ENCODE measurements around the gene DIP2A. TPM values are rescaled to one million over a fixed set of nuclear protein-coding genes. Genes with fewer than 3 reads are reported as not detected.
A peak's percentile ranks its signal among the peaks of the same experiment; 100 is the strongest.

DIP2A gene
- total RNA-seq, 1 donor from 2014 or later: 36.1 TPM

DNA sequence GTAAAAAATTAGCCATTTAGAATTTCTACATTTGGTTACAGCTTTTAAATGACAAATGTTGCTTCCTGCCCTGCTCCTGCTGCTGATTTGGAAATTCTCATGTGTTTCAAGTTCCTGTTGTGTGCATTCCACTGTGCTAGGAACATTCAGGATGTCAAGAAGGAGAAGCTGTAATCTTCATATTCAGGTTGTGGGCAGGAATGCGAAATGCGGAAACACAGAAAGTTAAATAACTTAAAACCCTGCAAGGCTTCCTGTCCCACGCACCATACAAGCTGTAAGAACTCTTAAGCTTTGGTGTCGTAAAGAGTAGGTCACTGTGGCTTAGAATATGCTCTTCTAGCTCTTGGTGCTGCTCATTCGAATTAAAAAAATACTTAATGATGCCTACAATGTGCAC is 93.6 kb downstream of the DIP2A start:
- Mint-ChIP-seq H3K9me3 (no peaks in the 10 kb centered on the region), H3K27me3 (ENCODE audit: low read depth) (no peaks in the 10 kb centered on the region), H3K4me3 (ENCODE audit: low read depth) (no peak overlapping the region), H3K4me1 (ENCODE audit: low read depth) (peaks cover 21% of the 10 kb centered on the region), H3K27ac (no peak overlapping the region), H3K36me3 (ENCODE audit: low read depth) (peaks cover 51% of the 10 kb centered on the region)
- intact Hi-C loops (cut with micrococcal nuclease): no loop called here
- no peak for DNase-seq (ENCODE audit: low spot score)

- H3K9me3 Mint-ChIP-seq: no peaks in the 10 kb centered on the region
- no peak overlapping the region for H3K4me3 Mint-ChIP-seq (ENCODE audit: low read depth)
- no peak for DNase-seq (ENCODE audit: low spot score)
- intact Hi-C loops (cut with micrococcal nuclease): no loop called here
- no peaks in the 10 kb centered on the region for H3K27me3 Mint-ChIP-seq (ENCODE audit: low read depth)
- peaks cover 21% of the 10 kb centered on the region for H3K4me1 Mint-ChIP-seq (ENCODE audit: low read depth)
- H3K27ac Mint-ChIP-seq: no peak overlapping the region
- H3K36me3 Mint-ChIP-seq (ENCODE audit: low read depth): peaks cover 50% of the 10 kb centered on the region
Measured at GRCh38 chr21:46552865-46553379, 94.2 kb downstream of the DIP2A start.

DNA sequence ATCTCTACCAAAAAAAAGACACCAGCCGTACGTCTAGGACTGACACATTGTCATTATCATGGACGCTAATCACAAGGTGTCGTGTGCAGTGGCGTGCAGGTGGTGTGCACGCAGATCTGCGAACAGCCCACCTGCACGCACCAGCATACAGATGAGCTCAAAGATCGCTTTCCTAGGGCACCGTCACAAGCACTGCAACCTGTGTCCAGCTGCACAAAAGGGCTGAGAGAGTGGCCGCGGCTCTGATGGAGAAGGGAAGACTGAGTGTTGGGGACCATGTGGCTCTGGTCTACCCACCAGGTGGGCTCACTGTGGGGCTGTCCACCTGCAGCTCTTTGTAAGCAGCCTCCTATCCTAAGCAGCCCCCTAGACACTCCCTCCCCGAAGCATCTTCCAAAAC is 95.3 kb downstream of the DIP2A start:
- H3K4me3 Mint-ChIP-seq (ENCODE audit: low read depth): no peak overlapping the region
- peaks cover 23% of the 10 kb centered on the region for H3K4me1 Mint-ChIP-seq (ENCODE audit: low read depth)
- peaks cover 44% of the 10 kb centered on the region for H3K36me3 Mint-ChIP-seq (ENCODE audit: low read depth)
- H3K27ac Mint-ChIP-seq: no peak overlapping the region
- no peak for DNase-seq (ENCODE audit: low spot score)
- intact Hi-C loops (cut with micrococcal nuclease): no loop called here
- H3K27me3 Mint-ChIP-seq (ENCODE audit: low read depth): no peaks in the 10 kb centered on the region
- H3K9me3 Mint-ChIP-seq: no peaks in the 10 kb centered on the region

DNA sequence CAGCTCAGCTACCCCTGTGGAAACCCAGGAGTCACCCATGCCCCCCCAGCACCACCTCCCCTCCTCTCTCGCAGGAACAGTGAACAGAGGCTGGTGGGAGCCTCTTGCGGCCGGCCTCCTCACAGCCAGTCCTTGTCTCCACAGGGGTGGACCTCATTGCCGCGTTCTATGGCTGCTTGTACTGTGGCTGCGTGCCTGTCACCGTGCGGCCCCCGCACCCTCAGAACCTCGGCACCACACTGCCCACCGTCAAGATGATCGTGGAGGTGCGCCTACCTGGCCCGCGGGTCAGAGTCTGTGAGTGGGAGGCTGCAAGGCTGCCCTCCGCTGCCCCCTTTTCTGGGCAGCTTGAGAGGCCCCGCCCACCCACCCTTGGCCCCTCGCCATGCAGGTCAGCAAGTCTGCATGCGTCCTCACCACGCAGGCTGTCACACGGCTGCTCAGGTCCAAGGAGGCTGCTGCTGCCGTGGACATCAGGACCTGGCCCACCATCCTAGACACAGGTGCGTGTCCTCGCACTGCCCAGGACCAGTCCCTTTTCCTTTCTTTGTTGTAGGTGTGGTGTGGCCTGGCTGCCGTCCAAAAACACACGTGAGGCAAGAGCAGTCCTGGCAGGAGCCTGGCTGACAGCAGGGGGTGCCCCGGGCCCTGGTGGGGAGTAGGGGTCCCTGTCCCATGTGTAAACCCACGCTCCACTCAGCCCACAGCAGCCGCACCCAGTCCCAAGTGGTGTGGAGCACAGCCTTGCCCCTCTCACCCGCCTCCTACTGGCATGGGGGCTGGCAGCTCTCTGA is 95.9 kb downstream of the DIP2A start:
- no peaks in the 10 kb centered on the region for H3K27me3 Mint-ChIP-seq (ENCODE audit: low read depth)
- intact Hi-C loops (cut with micrococcal nuclease): no loop called here
- H3K36me3 Mint-ChIP-seq (ENCODE audit: low read depth): peaks cover 47% of the 10 kb centered on the region
- DNase-seq (ENCODE audit: low spot score): no peak
- H3K27ac Mint-ChIP-seq: no peak overlapping the region
- no peaks in the 10 kb centered on the region for H3K9me3 Mint-ChIP-seq
- no peak overlapping the region for H3K4me3 Mint-ChIP-seq (ENCODE audit: low read depth)
- H3K4me1 Mint-ChIP-seq (ENCODE audit: low read depth): peaks cover 29% of the 10 kb centered on the region

DNA sequence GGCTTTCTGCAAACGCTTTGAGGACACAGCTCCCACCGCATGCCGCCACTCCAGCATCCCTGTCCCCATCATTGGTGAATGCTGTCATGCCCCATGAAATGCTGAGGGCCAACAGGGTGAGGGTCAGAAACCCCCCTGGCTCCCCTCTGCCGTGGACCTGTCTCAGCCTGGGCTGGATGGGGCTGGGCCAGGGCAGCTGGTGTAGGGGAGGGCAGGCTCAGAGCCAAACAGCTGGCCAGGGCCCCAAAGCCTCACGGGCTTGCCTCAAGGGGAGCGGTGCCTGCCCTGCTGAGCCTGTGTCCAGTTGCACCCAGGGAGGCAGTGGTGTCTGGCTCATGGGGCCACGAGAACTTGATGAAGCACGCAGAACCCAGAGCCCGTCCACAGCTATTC is 96.5 kb downstream of the DIP2A start:
- H3K27me3 Mint-ChIP-seq (ENCODE audit: low read depth): no peaks in the 10 kb centered on the region
- no peak for DNase-seq (ENCODE audit: low spot score)
- H3K36me3 Mint-ChIP-seq (ENCODE audit: low read depth): peaks cover 50% of the 10 kb centered on the region
- peaks cover 33% of the 10 kb centered on the region for H3K4me1 Mint-ChIP-seq (ENCODE audit: low read depth)
- no peaks in the 10 kb centered on the region for H3K9me3 Mint-ChIP-seq
- no peak overlapping the region for H3K27ac Mint-ChIP-seq
- H3K4me3 Mint-ChIP-seq (ENCODE audit: low read depth): no peak overlapping the region
- intact Hi-C loops (cut with micrococcal nuclease): no loop called here

DNA sequence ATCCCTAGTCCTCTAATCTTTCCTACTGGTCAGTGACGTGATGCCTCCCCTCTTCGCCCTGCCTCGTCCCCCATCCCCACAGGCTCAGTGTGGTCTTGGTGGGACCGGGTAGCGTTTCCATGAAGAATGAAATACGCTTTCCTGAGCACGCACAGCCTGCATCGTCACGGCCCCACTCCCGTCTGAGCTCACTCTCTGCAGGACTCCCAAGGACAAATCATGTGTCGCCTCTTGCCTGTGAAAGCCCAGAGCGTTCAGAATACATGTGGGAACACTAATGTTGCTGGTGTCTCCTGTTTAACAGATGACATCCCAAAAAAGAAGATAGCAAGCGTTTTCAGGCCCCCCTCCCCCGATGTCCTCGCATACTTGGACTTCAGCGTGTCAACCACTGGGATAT is 97.0 kb downstream of the DIP2A start:
- intact Hi-C loops (cut with micrococcal nuclease): no loop called here
- H3K27me3 Mint-ChIP-seq (ENCODE audit: low read depth): no peaks in the 10 kb centered on the region
- no peak overlapping the region for H3K4me3 Mint-ChIP-seq (ENCODE audit: low read depth)
- H3K4me1 Mint-ChIP-seq (ENCODE audit: low read depth): peaks cover 33% of the 10 kb centered on the region
- peaks cover 48% of the 10 kb centered on the region for H3K36me3 Mint-ChIP-seq (ENCODE audit: low read depth)
- H3K27ac Mint-ChIP-seq: no peak overlapping the region
- H3K9me3 Mint-ChIP-seq: no peaks in the 10 kb centered on the region
- DNase-seq (ENCODE audit: low spot score): no peak

DNA sequence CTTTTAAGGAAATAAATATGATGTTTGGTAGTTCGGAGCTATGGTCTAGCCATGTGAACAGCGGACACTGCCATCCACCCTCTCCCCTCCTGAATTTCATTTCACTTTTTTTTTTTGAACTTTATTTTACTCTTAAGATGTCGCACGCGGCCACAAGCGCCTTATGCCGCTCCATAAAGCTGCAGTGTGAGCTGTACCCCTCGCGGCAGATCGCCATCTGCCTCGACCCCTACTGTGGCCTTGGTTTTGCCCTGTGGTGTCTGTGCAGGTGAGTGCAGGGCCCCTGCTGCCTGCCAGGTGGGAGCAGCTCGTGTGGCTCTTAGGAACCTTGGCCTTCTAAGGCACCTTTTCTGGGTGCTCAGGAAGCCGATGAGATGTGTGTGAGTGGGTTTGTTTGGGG is 98.1 kb downstream of the DIP2A start:
- peaks cover 55% of the 10 kb centered on the region for H3K36me3 Mint-ChIP-seq (ENCODE audit: low read depth)
- intact Hi-C loops (cut with micrococcal nuclease): no loop called here
- no peak overlapping the region for H3K4me3 Mint-ChIP-seq (ENCODE audit: low read depth)
- peaks cover 33% of the 10 kb centered on the region for H3K4me1 Mint-ChIP-seq (ENCODE audit: low read depth)
- H3K27me3 Mint-ChIP-seq (ENCODE audit: low read depth): no peaks in the 10 kb centered on the region
- H3K27ac Mint-ChIP-seq: no peak overlapping the region
- DNase-seq (ENCODE audit: low spot score): no peak
- H3K9me3 Mint-ChIP-seq: no peaks in the 10 kb centered on the region

- Mint-ChIP-seq H3K9me3 (no peaks in the 10 kb centered on the region), H3K36me3 (ENCODE audit: low read depth) (peaks cover 61% of the 10 kb centered on the region), H3K4me1 (ENCODE audit: low read depth) (peaks cover 33% of the 10 kb centered on the region), H3K27ac (no peak overlapping the region), H3K4me3 (ENCODE audit: low read depth) (no peak overlapping the region), H3K27me3 (ENCODE audit: low read depth) (no peaks in the 10 kb centered on the region)
- DNase-seq (ENCODE audit: low spot score): no peak
- intact Hi-C loops (cut with micrococcal nuclease): no loop called here
Measured at GRCh38 chr21:46557469-46557868, 98.8 kb downstream of the DIP2A start.

- no peak for DNase-seq (ENCODE audit: low spot score)
- Mint-ChIP-seq H3K4me3 (ENCODE audit: low read depth) (no peak overlapping the region), H3K9me3 (no peaks in the 10 kb centered on the region), H3K27me3 (ENCODE audit: low read depth) (no peaks in the 10 kb centered on the region), H3K27ac (no peak overlapping the region), H3K4me1 (ENCODE audit: low read depth) (peaks cover 33% of the 10 kb centered on the region), H3K36me3 (ENCODE audit: low read depth) (peaks cover 66% of the 10 kb centered on the region)
- intact Hi-C loops (cut with micrococcal nuclease): no loop called here
Measured at GRCh38 chr21:46557919-46558392, 99.3 kb downstream of the DIP2A start.

DNA sequence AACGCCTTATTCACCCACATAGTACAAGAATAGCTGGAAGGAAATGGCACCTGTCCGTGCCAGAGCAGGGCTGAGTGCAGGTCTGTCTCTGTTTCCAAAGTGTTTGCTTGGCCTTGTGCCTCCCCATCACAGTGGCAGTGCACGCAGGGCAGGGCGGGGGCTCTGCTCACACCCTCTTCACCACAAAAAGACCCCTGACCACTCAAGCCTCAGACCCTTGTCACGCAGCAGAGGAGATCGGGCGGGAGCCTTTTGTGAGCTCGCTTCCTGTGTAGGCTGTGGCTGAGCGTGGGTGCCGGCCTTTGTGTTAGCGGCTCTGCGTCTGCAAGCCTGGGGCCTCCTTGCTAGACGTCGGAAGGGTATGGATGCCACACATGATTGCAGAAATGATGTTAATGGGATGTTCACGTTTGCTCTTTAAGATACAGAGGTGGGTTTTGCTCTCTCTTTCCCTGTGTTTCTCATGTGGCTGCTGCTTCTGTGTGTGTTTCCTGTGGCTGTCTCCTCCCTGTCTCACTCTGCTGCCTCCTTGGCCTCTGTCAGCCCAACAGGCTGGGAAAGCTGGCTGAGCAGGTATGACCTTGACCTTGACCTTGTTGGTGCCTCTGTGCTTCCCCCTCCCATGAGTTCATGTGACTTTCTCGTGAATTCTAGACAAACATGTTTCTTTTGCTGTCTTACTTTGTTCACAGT is 100.7 kb downstream of the DIP2A start:
- peak; percentile 52 for DNase-seq (ENCODE audit: low spot score)
- intact Hi-C loops (cut with micrococcal nuclease): no loop called here

DNA sequence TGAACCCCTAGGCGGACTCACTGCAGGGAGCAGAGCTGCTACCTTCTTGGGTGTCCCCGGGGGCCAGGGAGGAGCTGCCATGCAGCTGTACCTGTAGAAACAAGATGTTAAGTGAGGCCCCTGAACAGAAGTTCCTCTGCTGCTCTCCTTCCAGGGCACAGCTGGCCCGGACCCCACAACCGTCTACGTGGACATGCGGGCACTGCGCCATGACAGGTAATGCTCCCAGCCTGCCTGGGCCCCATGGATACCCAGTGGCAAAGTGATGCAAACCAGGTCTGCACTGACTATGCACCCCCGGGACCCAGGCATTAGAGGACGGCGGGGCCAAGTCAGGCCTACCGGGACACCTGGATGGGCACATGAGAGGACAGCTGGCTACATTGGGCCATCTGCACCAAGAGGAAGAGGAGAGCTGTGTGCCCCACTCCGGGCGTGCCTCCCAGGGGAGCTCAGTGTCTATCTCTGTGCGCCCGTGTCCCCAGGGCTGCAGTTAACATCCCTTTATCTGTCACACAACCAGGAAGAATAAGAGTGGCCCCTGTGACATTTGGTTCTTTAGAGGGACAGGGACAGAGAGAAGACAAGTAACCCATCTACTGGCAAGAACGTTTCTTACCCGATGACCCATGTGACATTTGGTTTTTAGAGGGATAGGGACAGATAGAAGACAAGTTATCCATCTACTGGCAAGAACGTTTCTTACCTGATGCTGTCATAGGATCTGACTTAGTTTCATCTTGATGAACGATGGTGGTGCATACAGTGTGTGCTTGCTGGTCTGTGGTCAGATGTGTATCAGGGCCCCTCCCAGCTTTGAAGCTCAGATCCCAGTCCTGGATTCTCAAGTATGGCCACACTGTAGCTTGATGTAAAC is 102.1 kb downstream of the DIP2A start:
- H3K27me3 Mint-ChIP-seq (ENCODE audit: low read depth): no peaks in the 10 kb centered on the region
- no peaks in the 10 kb centered on the region for H3K9me3 Mint-ChIP-seq
- peaks cover 68% of the 10 kb centered on the region for H3K36me3 Mint-ChIP-seq (ENCODE audit: low read depth)
- H3K4me3 Mint-ChIP-seq (ENCODE audit: low read depth): peak overlapping the region; percentile 75
- DNase-seq (ENCODE audit: low spot score): no peak
- H3K27ac Mint-ChIP-seq: peak overlapping the region; percentile 94
- intact Hi-C loops (cut with micrococcal nuclease): no loop called here
- peaks cover 33% of the 10 kb centered on the region for H3K4me1 Mint-ChIP-seq (ENCODE audit: low read depth)

More for the DNA sequence above, 100.7 kb downstream of the DIP2A start:
- H3K27ac Mint-ChIP-seq: peak overlapping the region; percentile 94
- H3K36me3 Mint-ChIP-seq (ENCODE audit: low read depth): peaks cover 63% of the 10 kb centered on the region
- H3K4me1 Mint-ChIP-seq (ENCODE audit: low read depth): peaks cover 33% of the 10 kb centered on the region
- H3K9me3 Mint-ChIP-seq: no peaks in the 10 kb centered on the region
- H3K4me3 Mint-ChIP-seq (ENCODE audit: low read depth): peak overlapping the region; percentile 75
- H3K27me3 Mint-ChIP-seq (ENCODE audit: low read depth): no peaks in the 10 kb centered on the region

- Mint-ChIP-seq H3K36me3 (ENCODE audit: low read depth) (peaks cover 70% of the 10 kb centered on the region), H3K4me3 (ENCODE audit: low read depth) (no peak overlapping the region), H3K9me3 (no peaks in the 10 kb centered on the region), H3K4me1 (ENCODE audit: low read depth) (peaks cover 33% of the 10 kb centered on the region), H3K27me3 (ENCODE audit: low read depth) (no peaks in the 10 kb centered on the region), H3K27ac (no peak overlapping the region)
- intact Hi-C loops (cut with micrococcal nuclease): no loop called here
- DNase-seq (ENCODE audit: low spot score): no peak
Measured at GRCh38 chr21:46561445-46562090, 102.9 kb downstream of the DIP2A start.
